ENCODE measurements around the gene CPT2.

GRCh38 chr1:53158900-53159299 is 37.7 kb upstream of the CPT2 start:
- TF ChIP-seq CTCF (IDR thresholded peaks at IDR 0.05), result no peak
- TF ChIP-seq POLR2A (IDR thresholded peaks at IDR 0.05), result no peak

Measured in esophagus squamous epithelium (tissue), 4 donors.